ENCODE data around the gene PLXNC1. TPM values are rescaled to one million over a fixed set of nuclear protein-coding genes. Genes with fewer than 3 reads are reported as not detected.
A peak's percentile ranks its signal among the peaks of the same experiment; 100 is the strongest.

PLXNC1 gene
- total RNA-seq, 1 donor from 2014 or later, result 15.7 TPM

DNA sequence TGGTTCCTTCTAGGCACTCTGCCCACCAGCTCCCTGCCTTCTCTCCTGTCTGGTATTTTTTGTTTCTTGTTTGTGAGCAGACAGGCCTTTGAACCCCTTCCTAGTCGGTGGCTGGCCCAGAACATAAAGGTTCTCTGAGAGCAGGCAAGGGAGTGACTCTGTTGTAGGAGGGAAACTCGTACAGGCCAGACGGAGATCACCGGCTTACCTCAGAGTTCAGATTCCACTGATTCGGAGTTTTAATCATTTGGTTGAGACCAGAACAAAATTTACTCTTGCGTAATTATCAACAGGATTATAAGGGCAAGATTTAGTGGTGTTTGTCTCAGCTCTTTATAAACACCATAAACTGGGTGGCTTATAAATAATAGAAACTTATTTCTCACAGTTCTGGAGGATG, 128.3 kb downstream of the PLXNC1 start:
- TF ChIP-seq, protein P1, sequence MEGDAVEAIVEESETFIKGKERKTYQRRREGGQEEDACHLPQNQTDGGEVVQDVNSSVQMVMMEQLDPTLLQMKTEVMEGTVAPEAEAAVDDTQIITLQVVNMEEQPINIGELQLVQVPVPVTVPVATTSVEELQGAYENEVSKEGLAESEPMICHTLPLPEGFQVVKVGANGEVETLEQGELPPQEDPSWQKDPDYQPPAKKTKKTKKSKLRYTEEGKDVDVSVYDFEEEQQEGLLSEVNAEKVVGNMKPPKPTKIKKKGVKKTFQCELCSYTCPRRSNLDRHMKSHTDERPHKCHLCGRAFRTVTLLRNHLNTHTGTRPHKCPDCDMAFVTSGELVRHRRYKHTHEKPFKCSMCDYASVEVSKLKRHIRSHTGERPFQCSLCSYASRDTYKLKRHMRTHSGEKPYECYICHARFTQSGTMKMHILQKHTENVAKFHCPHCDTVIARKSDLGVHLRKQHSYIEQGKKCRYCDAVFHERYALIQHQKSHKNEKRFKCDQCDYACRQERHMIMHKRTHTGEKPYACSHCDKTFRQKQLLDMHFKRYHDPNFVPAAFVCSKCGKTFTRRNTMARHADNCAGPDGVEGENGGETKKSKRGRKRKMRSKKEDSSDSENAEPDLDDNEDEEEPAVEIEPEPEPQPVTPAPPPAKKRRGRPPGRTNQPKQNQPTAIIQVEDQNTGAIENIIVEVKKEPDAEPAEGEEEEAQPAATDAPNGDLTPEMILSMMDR (IDR thresholded peaks at IDR 0.05), result no peak
- H3K36me3 ChIP-seq, result no peaks in the 10 kb centered on the region
- H3K4me3 ChIP-seq, result no peak overlapping the region
- DNase-seq (no peak), ATAC-seq (no peak)
- intact Hi-C loops (cut with DNase I), result no loop called here
- H3K9me3 ChIP-seq, result no peaks in the 10 kb centered on the region
- no peaks in the 10 kb centered on the region for H3K27me3 ChIP-seq
- H3K4me1 ChIP-seq, result no peaks in the 10 kb centered on the region
- H3K27ac ChIP-seq, result no peak overlapping the region

DNA sequence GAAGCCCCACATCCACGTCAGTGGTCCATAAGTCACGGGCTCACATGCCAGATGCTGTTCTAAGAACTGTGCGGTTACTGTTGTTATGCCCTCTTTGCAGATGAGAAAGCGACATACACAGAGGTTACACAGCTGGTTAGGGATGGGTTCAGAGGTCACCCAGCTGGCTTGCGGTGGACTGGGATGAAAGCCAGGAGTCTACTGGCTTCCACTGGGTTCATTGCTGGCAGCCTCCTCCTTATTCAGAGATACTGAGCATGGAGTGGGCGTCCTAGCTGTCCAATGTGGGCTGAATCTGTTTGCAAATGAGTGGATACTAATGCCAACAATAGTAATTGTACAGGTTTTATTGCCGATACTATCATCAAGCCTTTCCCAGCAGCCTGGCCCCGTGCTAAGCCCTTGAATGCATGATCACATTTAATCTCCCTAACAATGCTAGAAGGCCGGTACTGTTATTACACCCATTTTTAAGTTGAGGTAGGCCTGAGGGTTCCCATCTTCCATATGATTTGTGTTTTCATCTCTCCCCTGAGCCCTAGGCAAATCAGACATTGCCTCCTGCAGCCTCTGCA, 129.1 kb downstream of the PLXNC1 start:
- no peaks in the 10 kb centered on the region for H3K36me3 ChIP-seq
- H3K9me3 ChIP-seq, result no peaks in the 10 kb centered on the region
- no peak for ATAC-seq
- H3K4me3 ChIP-seq, result no peak overlapping the region
- TF ChIP-seq, protein P1 (IDR thresholded peaks at IDR 0.05), result no peak
- no peaks in the 10 kb centered on the region for H3K27me3 ChIP-seq
- no peak overlapping the region for H3K27ac ChIP-seq
- no peak for DNase-seq
- intact Hi-C loops (cut with DNase I), result no loop called here
- peaks cover 8% of the 10 kb centered on the region for H3K4me1 ChIP-seq

DNA sequence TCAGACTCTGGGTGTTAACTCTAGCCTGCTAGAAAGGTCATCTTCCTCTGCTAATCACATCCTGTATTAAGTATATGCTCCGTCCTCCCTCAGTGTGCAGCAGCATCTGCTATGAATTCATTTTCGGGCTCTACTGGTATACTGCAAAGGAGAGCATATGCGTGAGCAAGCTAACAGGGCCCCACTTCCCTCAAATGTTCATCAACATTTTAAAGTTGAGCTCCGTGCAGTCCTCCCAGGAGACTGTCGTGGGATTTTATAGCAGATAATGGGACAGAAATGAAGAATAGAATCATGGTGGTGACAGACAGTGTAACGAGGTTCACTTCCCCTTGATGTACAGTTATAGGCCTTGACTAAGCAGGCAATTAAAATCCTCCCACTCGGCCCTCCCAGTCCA, 131.7 kb downstream of the PLXNC1 start:
- H3K4me3 ChIP-seq, result no peak overlapping the region
- ATAC-seq (no peak), DNase-seq (no peak)
- H3K27ac ChIP-seq, result no peak overlapping the region
- TF ChIP-seq, protein P1 (IDR thresholded peaks at IDR 0.05), result no peak
- H3K36me3 ChIP-seq, result no peaks in the 10 kb centered on the region
- no peaks in the 10 kb centered on the region for H3K9me3 ChIP-seq
- H3K27me3 ChIP-seq, result no peaks in the 10 kb centered on the region
- H3K4me1 ChIP-seq, result peaks cover 13% of the 10 kb centered on the region
- intact Hi-C loops (cut with DNase I), result no loop called here

DNA sequence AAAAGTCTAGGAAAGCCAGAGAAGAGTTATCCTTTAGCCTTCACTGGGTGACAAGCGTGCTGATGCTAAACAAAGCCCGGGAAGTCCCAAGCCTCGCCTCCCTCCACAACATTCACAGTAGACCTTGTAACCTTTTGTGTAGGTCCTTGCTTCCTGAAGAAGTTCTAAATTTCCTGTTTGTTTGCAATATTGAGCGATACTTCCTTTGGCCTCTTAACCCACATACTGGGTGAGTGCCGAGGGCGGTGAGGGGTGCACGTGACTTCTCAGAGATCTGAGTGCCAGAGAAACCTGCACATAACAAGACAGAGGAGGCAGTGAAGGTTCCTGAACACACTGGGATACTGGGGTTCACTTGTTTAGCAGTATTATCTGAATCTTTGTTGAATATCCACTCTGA, 134.3 kb downstream of the PLXNC1 start:
- Histone ChIP-seq H3K27ac (no peak overlapping the region), H3K4me1 (peaks cover 13% of the 10 kb centered on the region), H3K36me3 (no peaks in the 10 kb centered on the region), H3K4me3 (no peak overlapping the region), H3K27me3 (no peaks in the 10 kb centered on the region), H3K9me3 (no peaks in the 10 kb centered on the region)
- TF ChIP-seq, protein P1 (IDR thresholded peaks at IDR 0.05), result no peak
- ATAC-seq (peak; percentile 82), DNase-seq (peak; percentile 80)
- intact Hi-C loops (cut with DNase I), result no loop called here

DNA sequence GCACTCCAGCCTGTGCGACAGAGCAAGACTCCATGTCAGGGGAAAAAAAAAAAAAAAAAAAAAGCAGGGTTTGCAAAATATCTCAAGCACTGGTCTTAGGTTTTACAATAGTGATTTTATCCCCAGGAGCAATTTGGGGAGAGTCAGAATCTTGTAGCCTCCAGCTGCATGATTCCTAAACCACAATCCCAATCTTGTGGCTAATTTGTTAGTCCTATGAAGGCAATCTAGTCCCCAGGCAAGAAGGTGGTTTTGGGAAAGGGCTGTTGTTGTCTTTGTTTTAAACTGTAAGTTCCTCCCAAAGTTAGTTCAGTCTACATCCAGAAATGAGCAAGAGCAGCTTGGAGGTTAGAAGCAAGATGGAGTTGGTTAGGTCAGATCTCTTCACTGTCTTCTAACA, 135.7 kb downstream of the PLXNC1 start:
- H3K4me3 ChIP-seq, result no peak overlapping the region
- no peaks in the 10 kb centered on the region for H3K36me3 ChIP-seq
- H3K4me1 ChIP-seq, result peaks cover 13% of the 10 kb centered on the region
- TF ChIP-seq, protein P1 (IDR thresholded peaks at IDR 0.05), result no peak
- ATAC-seq (no peak), DNase-seq (no peak)
- H3K9me3 ChIP-seq, result no peaks in the 10 kb centered on the region
- intact Hi-C loops (cut with DNase I), result no loop called here
- no peak overlapping the region for H3K27ac ChIP-seq
- no peaks in the 10 kb centered on the region for H3K27me3 ChIP-seq

DNA sequence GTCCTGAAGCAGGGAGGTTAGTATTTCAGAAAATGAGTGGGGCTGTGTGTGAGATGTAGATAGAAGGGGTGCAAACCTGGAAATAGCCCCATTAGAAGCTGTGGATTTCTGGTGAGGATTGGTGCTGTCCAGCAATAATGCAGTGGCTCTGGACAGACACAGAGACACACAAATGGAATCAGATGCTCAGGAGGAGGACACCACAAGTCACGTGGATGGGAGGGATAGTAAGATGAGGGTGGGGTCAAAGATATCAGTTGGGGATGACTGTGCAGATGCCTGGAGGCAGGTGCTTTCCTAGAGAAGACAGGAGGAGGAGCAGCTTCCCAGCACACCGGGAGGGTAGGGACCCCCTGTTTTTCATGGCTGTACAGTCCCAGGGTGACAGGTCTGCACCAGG, 136.5 kb downstream of the PLXNC1 start:
- DNase-seq (no peak), ATAC-seq (no peak)
- Histone ChIP-seq H3K9me3 (no peaks in the 10 kb centered on the region), H3K4me1 (peaks cover 17% of the 10 kb centered on the region), H3K36me3 (no peaks in the 10 kb centered on the region), H3K4me3 (no peak overlapping the region), H3K27me3 (no peaks in the 10 kb centered on the region), H3K27ac (no peak overlapping the region)
- intact Hi-C loops (cut with DNase I), result no loop called here
- TF ChIP-seq, protein P1 (IDR thresholded peaks at IDR 0.05), result no peak

All from upper lobe of right lung (tissue), 1 donor.